Measurements from ENCODE around the gene MLST8. TPM values are rescaled to one million over a fixed set of nuclear protein-coding genes. Genes with fewer than 3 reads are reported as not detected.

Gene MLST8
- total RNA-seq, 1 donor from 2014 or later: 51.6 TPM

- intact Hi-C loops (cut with DNase I): no loop called here
- Histone ChIP-seq H3K4me1 (peaks cover 4% of the 10 kb centered on the region), H3K27me3 (no peaks in the 10 kb centered on the region), H3K27ac (no peak overlapping the region), H3K36me3 (peaks cover 0 to 56% of the 10 kb centered on the region in 2 donors), H3K4me3 (no peak overlapping the region), H3K9me3 (no peaks in the 10 kb centered on the region)
- DNase-seq (ENCODE audit: extremely low spot score in 2 of 2): no peak
- no peak for TF ChIP-seq POLR2AphosphoS5 (IDR thresholded peaks at IDR 0.05; ENCODE audit: insufficient read depth in 1 of 2, low read depth in 1 of 2)
Measured at GRCh38 chr16:2174396-2175131, 30.7 kb upstream of the MLST8 start.

- peaks cover 6% of the 10 kb centered on the region for H3K4me1 ChIP-seq
- intact Hi-C loops (cut with DNase I): no loop called here
- no peak for DNase-seq (ENCODE audit: extremely low spot score in 2 of 2)
- no peak overlapping the region for H3K27ac ChIP-seq
- no peak for TF ChIP-seq POLR2AphosphoS5 (IDR thresholded peaks at IDR 0.05; ENCODE audit: insufficient read depth in 1 of 2, low read depth in 1 of 2)
- TF ChIP-seq, protein P1, sequence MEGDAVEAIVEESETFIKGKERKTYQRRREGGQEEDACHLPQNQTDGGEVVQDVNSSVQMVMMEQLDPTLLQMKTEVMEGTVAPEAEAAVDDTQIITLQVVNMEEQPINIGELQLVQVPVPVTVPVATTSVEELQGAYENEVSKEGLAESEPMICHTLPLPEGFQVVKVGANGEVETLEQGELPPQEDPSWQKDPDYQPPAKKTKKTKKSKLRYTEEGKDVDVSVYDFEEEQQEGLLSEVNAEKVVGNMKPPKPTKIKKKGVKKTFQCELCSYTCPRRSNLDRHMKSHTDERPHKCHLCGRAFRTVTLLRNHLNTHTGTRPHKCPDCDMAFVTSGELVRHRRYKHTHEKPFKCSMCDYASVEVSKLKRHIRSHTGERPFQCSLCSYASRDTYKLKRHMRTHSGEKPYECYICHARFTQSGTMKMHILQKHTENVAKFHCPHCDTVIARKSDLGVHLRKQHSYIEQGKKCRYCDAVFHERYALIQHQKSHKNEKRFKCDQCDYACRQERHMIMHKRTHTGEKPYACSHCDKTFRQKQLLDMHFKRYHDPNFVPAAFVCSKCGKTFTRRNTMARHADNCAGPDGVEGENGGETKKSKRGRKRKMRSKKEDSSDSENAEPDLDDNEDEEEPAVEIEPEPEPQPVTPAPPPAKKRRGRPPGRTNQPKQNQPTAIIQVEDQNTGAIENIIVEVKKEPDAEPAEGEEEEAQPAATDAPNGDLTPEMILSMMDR (IDR thresholded peaks at IDR 0.05): no peak
- no peak for TF ChIP-seq POLR2A (IDR thresholded peaks at IDR 0.05)
- H3K4me3 ChIP-seq: no peak overlapping the region
- H3K27me3 ChIP-seq: no peaks in the 10 kb centered on the region
- no peaks in the 10 kb centered on the region for H3K9me3 ChIP-seq
- peaks cover 0 to 54% of the 10 kb centered on the region in 2 donors for H3K36me3 ChIP-seq
Measured at GRCh38 chr16:2175454-2175853, 29.8 kb upstream of the MLST8 start.

GRCh38 chr16:2176047-2176446 is 29.2 kb upstream of the MLST8 start:
- H3K36me3 ChIP-seq: peaks cover 0 to 51% of the 10 kb centered on the region in 2 donors
- H3K27ac ChIP-seq: no peak overlapping the region
- TF ChIP-seq, protein P1 (IDR thresholded peaks at IDR 0.05): no peak
- TF ChIP-seq POLR2AphosphoS5 (IDR thresholded peaks at IDR 0.05; ENCODE audit: insufficient read depth in 1 of 2, low read depth in 1 of 2) (no peak), POLR2A (IDR thresholded peaks at IDR 0.05) (no peak)
- H3K4me1 ChIP-seq: peaks cover 6% of the 10 kb centered on the region
- no peaks in the 10 kb centered on the region for H3K9me3 ChIP-seq
- H3K4me3 ChIP-seq: no peak overlapping the region
- DNase-seq (ENCODE audit: extremely low spot score in 2 of 2): no peak
- no peaks in the 10 kb centered on the region for H3K27me3 ChIP-seq
- intact Hi-C loops (cut with DNase I): no loop called here

DNA sequence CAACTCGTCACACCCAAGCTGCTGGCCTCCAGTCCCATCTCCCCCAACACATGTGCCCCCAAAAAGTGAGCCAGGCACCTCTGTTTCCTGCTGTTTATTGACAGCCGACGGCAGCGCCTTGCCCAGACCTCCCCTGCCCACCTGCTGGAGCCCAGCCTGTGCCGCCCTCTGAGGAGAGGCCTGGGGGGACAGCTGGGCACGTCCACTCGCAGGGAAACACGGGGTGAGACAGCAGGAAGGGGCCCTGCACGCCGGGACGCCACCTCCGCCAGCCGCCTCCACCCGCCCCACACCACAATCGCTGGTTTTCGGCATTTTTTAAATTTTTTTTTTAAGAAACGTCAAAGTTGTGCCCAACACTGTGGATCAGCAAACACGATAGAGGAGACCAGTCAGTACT is 28.2 kb upstream of the MLST8 start:
- peaks cover 6% of the 10 kb centered on the region for H3K4me1 ChIP-seq
- TF ChIP-seq, protein P1 (IDR thresholded peaks at IDR 0.05): no peak
- no peak for TF ChIP-seq POLR2A (IDR thresholded peaks at IDR 0.05)
- TF ChIP-seq POLR2AphosphoS5 (IDR thresholded peaks at IDR 0.05; ENCODE audit: insufficient read depth in 1 of 2, low read depth in 1 of 2): no peak
- DNase-seq (ENCODE audit: extremely low spot score in 2 of 2): no peak
- H3K4me3 ChIP-seq: no peak overlapping the region
- H3K9me3 ChIP-seq: no peaks in the 10 kb centered on the region
- intact Hi-C loops (cut with DNase I): no loop called here
- no peak overlapping the region for H3K27ac ChIP-seq
- H3K27me3 ChIP-seq: no peaks in the 10 kb centered on the region
- peaks cover 0 to 40% of the 10 kb centered on the region in 2 donors for H3K36me3 ChIP-seq

DNA sequence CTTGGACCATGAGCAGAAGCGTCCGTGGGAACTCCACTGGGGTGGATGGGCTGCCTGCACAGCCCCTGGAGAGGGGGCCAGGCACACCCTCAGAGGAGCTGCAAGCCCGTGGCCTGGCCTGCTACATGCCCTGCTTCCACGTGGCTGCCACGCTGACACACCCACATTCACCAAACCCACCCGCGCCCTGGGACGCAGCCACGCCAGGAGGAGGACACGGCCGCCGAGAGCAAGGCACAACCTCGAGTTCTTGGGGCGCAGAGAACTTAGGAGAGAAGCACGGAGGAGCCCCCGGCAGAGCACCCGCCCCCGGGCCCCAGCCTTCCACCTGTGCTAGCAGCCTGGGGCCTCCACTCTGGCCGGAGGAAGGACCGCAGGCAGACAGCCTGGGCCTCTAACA is 27.7 kb upstream of the MLST8 start:
- intact Hi-C loops (cut with DNase I): no loop called here
- H3K4me3 ChIP-seq: no peak overlapping the region
- no peak for DNase-seq (ENCODE audit: extremely low spot score in 2 of 2)
- no peak overlapping the region for H3K27ac ChIP-seq
- H3K9me3 ChIP-seq: no peaks in the 10 kb centered on the region
- H3K4me1 ChIP-seq: peaks cover 6% of the 10 kb centered on the region
- TF ChIP-seq POLR2AphosphoS5 (IDR thresholded peaks at IDR 0.05; ENCODE audit: insufficient read depth in 1 of 2, low read depth in 1 of 2) (no peak), POLR2A (IDR thresholded peaks at IDR 0.05) (no peak)
- TF ChIP-seq, protein P1 (IDR thresholded peaks at IDR 0.05): no peak
- H3K27me3 ChIP-seq: no peaks in the 10 kb centered on the region
- peaks cover 0 to 36% of the 10 kb centered on the region in 2 donors for H3K36me3 ChIP-seq

Data from vagina (tissue), 2 donors.